Type B pancreatic cell (in vitro differentiated cells): ENCODE results near the gene HCRT. TPM values are rescaled to one million over a fixed set of nuclear protein-coding genes. Genes with fewer than 3 reads are reported as not detected.

Experiments used
- DNase-seq: peaks from one replicate; pipeline ENCODE4 v3.0.0; 2021; ENCODE audit warnings: mixed read lengths; ENCODE audit not compliant: unreplicated experiment; ENCODE audit errors: extremely low spot score
- H3K27ac Mint-ChIP-seq: 2 replicates; pipeline ENCODE4 v1.8.0; 2021; ENCODE audit warnings: mild to moderate bottlenecking, mixed read lengths
- H3K27me3 Mint-ChIP-seq: 2 replicates; pipeline ENCODE4 v1.8.0; 2021; ENCODE audit warnings: mixed read lengths
- H3K36me3 Mint-ChIP-seq: 2 replicates; pipeline ENCODE4 v1.8.0; 2021; ENCODE audit warnings: mixed read lengths
- H3K4me1 Mint-ChIP-seq: one replicate; pipeline ENCODE4 v1.8.0; 2021; ENCODE audit warnings: mixed read lengths; ENCODE audit not compliant: unreplicated experiment
- H3K4me3 Mint-ChIP-seq: 2 replicates; pipeline ENCODE4 v1.8.0; 2021; ENCODE audit warnings: mild to moderate bottlenecking, mixed read lengths
- H3K9me3 Mint-ChIP-seq: 2 replicates; pipeline ENCODE4 v1.8.0; 2021; ENCODE audit warnings: mixed read lengths
- total RNA-seq: library from RNA; stranded (reverse); gene quantifications from 2 replicates; pipeline ENCODE4 v1.2.1, GENCODE V29; 2021; ENCODE audit warnings: low replicate concordance
- TF ChIP-seq, protein P1 (sequence below): fragments of 200-600 bp; sonication (generic); conservative IDR thresholded peaks from 2 replicates; pipeline ENCODE4 v1.5.0; 2021; ENCODE audit warnings: antibody characterized with exemption, mild to moderate bottlenecking

Gene HCRT
- total RNA-seq, 1 donor from 2014 or later: not detected

DNA sequence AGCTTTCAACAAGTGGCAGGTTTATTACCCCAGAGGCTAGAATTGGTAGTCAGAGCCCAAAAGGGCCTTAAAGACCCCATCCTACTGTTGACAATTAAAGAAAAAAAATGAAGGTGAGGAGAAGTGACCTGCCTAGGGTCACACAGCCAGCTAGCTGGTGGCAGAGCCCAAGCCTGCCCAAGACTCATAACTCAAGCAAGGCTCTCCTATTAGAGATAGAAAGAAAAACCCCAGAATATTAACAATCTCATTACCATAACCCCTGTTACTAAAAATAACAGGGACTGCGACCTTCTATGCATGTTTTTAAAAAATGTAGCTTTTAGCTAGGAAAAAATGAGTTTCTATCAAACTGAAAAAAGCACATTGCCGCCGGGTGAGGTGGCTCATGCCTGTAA is 48.6 kb downstream of the HCRT start:
- no peak for DNase-seq
- H3K4me1 Mint-ChIP-seq: peaks cover 19% of the 10 kb centered on the region

DNA sequence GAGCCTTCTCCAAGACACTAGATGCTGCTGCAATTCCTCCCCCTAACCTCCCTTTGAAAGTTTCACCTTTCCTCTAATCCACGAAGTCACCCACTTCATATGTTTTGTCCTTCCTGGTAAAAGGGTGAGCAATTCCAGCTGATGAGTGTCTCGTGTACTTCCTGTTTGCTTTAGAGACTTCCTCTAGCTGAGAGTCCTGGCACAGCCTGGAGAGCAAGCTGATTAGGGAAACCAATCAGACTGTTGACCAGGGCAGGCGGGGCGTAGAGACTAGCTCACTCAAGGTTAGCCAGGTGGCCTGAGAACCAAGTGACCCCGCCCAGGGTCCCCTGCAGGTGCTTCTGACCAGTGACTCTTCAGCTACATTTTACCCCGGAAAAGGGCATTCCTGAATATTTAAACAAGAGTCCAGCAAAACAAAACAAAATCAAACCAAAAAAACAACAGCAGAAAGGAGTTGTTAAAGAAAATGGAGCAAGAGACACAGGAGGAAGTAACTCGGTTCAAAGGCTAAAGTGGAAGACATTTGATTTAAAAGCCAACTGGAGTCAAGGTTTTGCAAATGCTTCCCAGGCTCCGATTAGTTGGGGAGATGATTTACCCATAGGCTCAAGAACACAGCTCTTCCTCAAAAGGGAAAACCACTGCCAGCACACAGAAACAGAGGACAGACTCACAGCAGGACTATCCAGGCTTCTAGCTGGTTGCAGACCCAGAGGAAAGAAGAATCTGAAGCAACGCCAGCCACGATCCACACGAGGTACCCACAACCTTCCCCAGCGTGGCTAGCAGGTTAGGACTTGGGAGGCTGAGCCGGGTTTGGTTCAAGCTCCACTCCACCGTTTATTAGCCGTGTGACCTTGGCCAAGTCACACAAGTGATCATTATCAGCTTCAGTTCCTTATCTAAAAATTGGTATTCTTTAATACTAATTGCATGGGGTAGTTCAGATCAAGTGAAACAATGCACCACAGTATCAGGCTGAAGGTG is 49.3 kb downstream of the HCRT start:
- peak overlapping the region; percentile 87 for H3K27ac Mint-ChIP-seq
- H3K36me3 Mint-ChIP-seq: no peaks in the 10 kb centered on the region
- H3K4me3 Mint-ChIP-seq: peak overlapping the region; percentile 72
- DNase-seq: no peak
- H3K9me3 Mint-ChIP-seq: no peaks in the 10 kb centered on the region
- TF ChIP-seq, protein P1, sequence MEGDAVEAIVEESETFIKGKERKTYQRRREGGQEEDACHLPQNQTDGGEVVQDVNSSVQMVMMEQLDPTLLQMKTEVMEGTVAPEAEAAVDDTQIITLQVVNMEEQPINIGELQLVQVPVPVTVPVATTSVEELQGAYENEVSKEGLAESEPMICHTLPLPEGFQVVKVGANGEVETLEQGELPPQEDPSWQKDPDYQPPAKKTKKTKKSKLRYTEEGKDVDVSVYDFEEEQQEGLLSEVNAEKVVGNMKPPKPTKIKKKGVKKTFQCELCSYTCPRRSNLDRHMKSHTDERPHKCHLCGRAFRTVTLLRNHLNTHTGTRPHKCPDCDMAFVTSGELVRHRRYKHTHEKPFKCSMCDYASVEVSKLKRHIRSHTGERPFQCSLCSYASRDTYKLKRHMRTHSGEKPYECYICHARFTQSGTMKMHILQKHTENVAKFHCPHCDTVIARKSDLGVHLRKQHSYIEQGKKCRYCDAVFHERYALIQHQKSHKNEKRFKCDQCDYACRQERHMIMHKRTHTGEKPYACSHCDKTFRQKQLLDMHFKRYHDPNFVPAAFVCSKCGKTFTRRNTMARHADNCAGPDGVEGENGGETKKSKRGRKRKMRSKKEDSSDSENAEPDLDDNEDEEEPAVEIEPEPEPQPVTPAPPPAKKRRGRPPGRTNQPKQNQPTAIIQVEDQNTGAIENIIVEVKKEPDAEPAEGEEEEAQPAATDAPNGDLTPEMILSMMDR: no peak
- H3K27me3 Mint-ChIP-seq: no peaks in the 10 kb centered on the region
- H3K4me1 Mint-ChIP-seq: peaks cover 19% of the 10 kb centered on the region

More for the DNA sequence above, 48.6 kb downstream of the HCRT start:
- H3K27me3 Mint-ChIP-seq: no peaks in the 10 kb centered on the region
- H3K4me3 Mint-ChIP-seq: no peak overlapping the region
- TF ChIP-seq, protein P1: no peak
- H3K36me3 Mint-ChIP-seq: no peaks in the 10 kb centered on the region
- no peaks in the 10 kb centered on the region for H3K9me3 Mint-ChIP-seq
- H3K27ac Mint-ChIP-seq: peak overlapping the region; percentile 87

DNA sequence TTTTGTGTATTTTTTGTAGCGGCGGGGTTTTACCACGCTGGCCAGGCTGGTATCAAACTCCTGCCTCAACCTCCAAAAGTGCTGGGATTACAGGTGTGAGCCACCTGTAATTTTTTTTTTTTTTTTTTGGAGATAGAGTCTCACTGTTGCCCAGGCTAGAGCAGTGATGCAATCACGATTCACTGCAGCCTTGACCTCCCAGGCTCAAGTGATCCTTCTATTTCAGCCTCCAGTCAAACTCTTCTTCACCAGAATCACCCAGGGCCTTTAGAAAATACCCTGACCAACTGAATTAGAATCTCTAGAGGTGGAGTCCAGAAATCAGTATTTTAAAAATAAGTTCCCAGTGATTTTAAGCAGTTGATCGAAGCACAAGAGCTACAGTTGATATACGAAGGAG is 50.1 kb downstream of the HCRT start:
- TF ChIP-seq, protein P1: no peak
- Mint-ChIP-seq H3K4me1 (peaks cover 22% of the 10 kb centered on the region), H3K27ac (peak overlapping the region; percentile 87), H3K36me3 (peaks cover 3% of the 10 kb centered on the region), H3K9me3 (no peaks in the 10 kb centered on the region), H3K4me3 (peak overlapping the region; percentile 72), H3K27me3 (no peaks in the 10 kb centered on the region)
- DNase-seq: no peak

Other genes starting within 250 kb of the HCRT start
- gene CNP, start 218.7 kb downstream of the HCRT start, total RNA-seq: 60.0 and 84.3 TPM in 2 replicates
- gene DNAJC7, start 168.0 kb downstream of the HCRT start, total RNA-seq: 77.3 and 88.7 TPM in 2 replicates
- gene NKIRAS2, start 165.4 kb downstream of the HCRT start, total RNA-seq: 44.7 and 45.0 TPM in 2 replicates
- 2.1 and 3.0 TPM in 2 replicates for gene C17orf113, start 134.9 kb downstream of the HCRT start, total RNA-seq
- gene ZNF385C, start 87.0 kb downstream of the HCRT start, total RNA-seq: 1.7 and 3.3 TPM in 2 replicates
- 0.72 and 1.3 TPM in 2 replicates for gene DHX58, start 72.7 kb downstream of the HCRT start, total RNA-seq
- gene KAT2A, start 64.1 kb downstream of the HCRT start, total RNA-seq: 36.0 and 63.5 TPM in 2 replicates
- 0.36 TPM in 1 of 2 replicates, not detected in the other for gene HSPB9, start 62.6 kb downstream of the HCRT start, total RNA-seq
- gene RAB5C, start 30.5 kb downstream of the HCRT start, total RNA-seq: 85.6 and 107 TPM in 2 replicates
- not detected in 2 replicates for gene KCNH4, start 4.3 kb downstream of the HCRT start, total RNA-seq
- gene GHDC, start 9.0 kb upstream of the HCRT start, total RNA-seq: 4.4 and 6.4 TPM in 2 replicates
- 22.0 and 42.3 TPM in 2 replicates for gene STAT5B, start 90.9 kb upstream of the HCRT start, total RNA-seq
- 1.6 and 2.0 TPM in 2 replicates for gene STAT5A, start 103.0 kb upstream of the HCRT start, total RNA-seq
- 64.9 and 80.1 TPM in 2 replicates for gene STAT3, start 203.0 kb upstream of the HCRT start, total RNA-seq
- gene CAVIN1, start 237.8 kb upstream of the HCRT start, total RNA-seq: 21.9 and 49.0 TPM in 2 replicates